HG02870 (cell line): ENCODE results near the gene OAT.
A peak's percentile ranks its signal among the peaks of the same experiment; 100 is the strongest.

Experiments
- ATAC-seq: cut with Tn5 transposase; IDR thresholded peaks from one replicate; pipeline ENCODE4 v1.9.1; 2021; ENCODE audit warnings: mild to moderate bottlenecking, moderate library complexity; ENCODE audit not compliant: unreplicated experiment

OAT gene

GRCh38 chr10:124407456-124407855, 11.3 kb downstream of the OAT start:
- ATAC-seq, result no peak

GRCh38 chr10:124403548-124403947, 15.2 kb downstream of the OAT start:
- ATAC-seq, result peak; percentile 72

GRCh38 chr10:124402273-124402672, 16.4 kb downstream of the OAT start:
- ATAC-seq, result no peak

- no peak for ATAC-seq
Observed at GRCh38 chr10:124401633-124402032, 17.1 kb downstream of the OAT start.

- no peak for ATAC-seq
Observed at GRCh38 chr10:124394583-124394982, 24.1 kb downstream of the OAT start.

- no peak for ATAC-seq
Observed at GRCh38 chr10:124392626-124393342, 25.9 kb downstream of the OAT start.

- ATAC-seq, result no peak
Observed at GRCh38 chr10:124390471-124391187, 28.1 kb downstream of the OAT start.

GRCh38 chr10:124389613-124390361, 28.9 kb downstream of the OAT start:
- no peak for ATAC-seq

- peak; percentile 89 for ATAC-seq
Observed at GRCh38 chr10:124388823-124389612, 29.7 kb downstream of the OAT start.

GRCh38 chr10:124388476-124388822, 30.3 kb downstream of the OAT start:
- ATAC-seq, result no peak

GRCh38 chr10:124387078-124387874, 31.4 kb downstream of the OAT start:
- ATAC-seq, result no peak

GRCh38 chr10:124386186-124387077, 32.3 kb downstream of the OAT start:
- no peak for ATAC-seq

GRCh38 chr10:124385627-124386185, 33.0 kb downstream of the OAT start:
- ATAC-seq, result no peak

- no peak for ATAC-seq
Observed at GRCh38 chr10:124384591-124385190, 34.0 kb downstream of the OAT start.

GRCh38 chr10:124384172-124384571, 34.6 kb downstream of the OAT start:
- ATAC-seq, result no peak

GRCh38 chr10:124383496-124383895, 35.2 kb downstream of the OAT start:
- ATAC-seq, result no peak

GRCh38 chr10:124381011-124381611, 37.6 kb downstream of the OAT start:
- ATAC-seq, result no peak
